Panc1 (cell line): ENCODE measurements around the gene GSTA5. TPM values are rescaled to one million over a fixed set of nuclear protein-coding genes. Genes with fewer than 3 reads are reported as not detected.
"Not testable (repeated sequence)": the region's sequence is repeated elsewhere in the genome, so short reads cannot be mapped to it uniquely, and the experiment has no call there.

ENCODE experiments used
- ATAC-seq: fragments of 200-7000 bp; cut with Tn5 transposase; 2 replicates; pipeline ENCODE4 v1.9.1; 2020; ENCODE audit warnings: mild to moderate bottlenecking, moderate library complexity
- BruUV-seq: library from RNA; stranded (reverse); fragments of 400-500 nt; replicated peaks from 2 replicates; lab custom pipeline; 2021; lab: Mats Ljungman, UMichigan
- CTCF ChIA-PET: fragments of 300-600 bp; sonication (Branson Sonifier 250); formaldehyde crosslinking; loops from one replicate; lab custom pipeline; 2022; ENCODE audit warnings: antibody characterized with exemption; lab: Charles Lee
- POLR2A ChIA-PET: fragments of 300-600 bp; sonication (Branson Sonifier 250); formaldehyde crosslinking; loops from one replicate; lab custom pipeline; 2022; ENCODE audit warnings: antibody characterized with exemption; lab: Charles Lee
- DNase-seq: peaks from one replicate; pipeline ENCODE4 v3.0.0-alpha.2; 2010; ENCODE audit warnings: low read depth, low spot score
- H3K27ac ChIP-seq: 2 replicates; pipeline ENCODE4 v1.5.1; 2011; ENCODE audit warnings: mild to moderate bottlenecking, low read length, inconsistent platforms
- H3K27me3 ChIP-seq: fragments of 200-500 bp; sonication (Bioruptor generic); 2 replicates; pipeline ENCODE4 v1.6.0; 2014; ENCODE audit warnings: low read length, inconsistent platforms; ENCODE audit not compliant: control insufficient read depth, insufficient read depth
- H3K36me3 ChIP-seq: fragments of 200-500 bp; sonication (Bioruptor generic); 2 replicates; pipeline ENCODE4 v1.5.1; 2014; ENCODE audit warnings: inconsistent platforms, mild to moderate bottlenecking, low read length, moderate library complexity; ENCODE audit not compliant: control insufficient read depth, insufficient read depth
- H3K4me1 ChIP-seq: 2 replicates; pipeline ENCODE4 v1.5.1; 2011; ENCODE audit warnings: inconsistent platforms, mild to moderate bottlenecking, low read length, moderate library complexity; ENCODE audit not compliant: control insufficient read depth, insufficient read depth
- H3K4me3 ChIP-seq, 2 experiments: 2 replicates each; pipeline ENCODE4 v1.5.1; 2011 to 2012; ENCODE audit warnings: low read depth in 2 of 2, low read length in 2 of 2, mild to moderate bottlenecking in 2 of 2, inconsistent platforms in 1 of 2, moderate library complexity in 1 of 2
- H3K9me3 ChIP-seq: fragments of 200-500 bp; sonication (Bioruptor generic); 2 replicates; pipeline ENCODE4 v1.5.1; 2014; ENCODE audit warnings: low read depth, mild to moderate bottlenecking, inconsistent platforms, low read length, moderate library complexity; ENCODE audit not compliant: control insufficient read depth, insufficient read depth
- CTCF ChIP-seq: fragments of 450-650 bp; IDR thresholded peaks from 2 replicates; pipeline ENCODE4 v1.5.1; 2017; ENCODE audit warnings: mild to moderate bottlenecking
- POLR2AphosphoS5 ChIP-seq: IDR thresholded peaks from 2 replicates; pipeline ENCODE4 v1.6.1; 2012; ENCODE audit warnings: mild to moderate bottlenecking, low read depth, low read length, moderate library complexity
- REST ChIP-seq, 2 experiments: IDR thresholded peaks; 2 replicates each; pipeline ENCODE4 v1.6.1; 2011 to 2012; ENCODE audit warnings: low read depth in 2 of 2, control low read depth in 1 of 2, low read length in 1 of 2, mild to moderate bottlenecking in 1 of 2, moderate library complexity in 1 of 2; ENCODE audit not compliant: insufficient read depth in 1 of 2
- SIN3A ChIP-seq: IDR thresholded peaks from 2 replicates; pipeline ENCODE4 v1.6.1; 2012; ENCODE audit warnings: low read depth, mild to moderate bottlenecking, low read length, moderate library complexity, borderline replicate concordance; ENCODE audit not compliant: insufficient read depth
- TCF7L2 ChIP-seq: IDR thresholded peaks from 2 replicates; pipeline ENCODE4 v1.6.1; 2011; ENCODE audit warnings: mild to moderate bottlenecking, low read depth, low read length, inconsistent platforms
- in situ Hi-C: cut with HindIII; loops from 2 replicates; pipeline ENCODE4 v1.10.0; 2016; ENCODE audit warnings: low sequenced_read_pairs, low pct_unique_long_range_greater_than_20kb
- intact Hi-C: fragments of 100-400 bp; cut with micrococcal nuclease; formaldehyde crosslinking; loops from one replicate; pipeline ENCODE4 v1.10.0; 2022; ENCODE audit not compliant: unreplicated experiment
- total RNA-seq: library from RNA; stranded (reverse); gene quantifications from one replicate; pipeline ENCODE4 v1.2.1, GENCODE V29; 2021; ENCODE audit not compliant: unreplicated experiment

The GSTA5 gene
- total RNA-seq, 1 experiment from 2014 or later, result not detected

GRCh38 chr6:52829046-52829817 lies 11.4 kb downstream of the GSTA5 start:
- intact Hi-C loops, result no loop called here
- no peak overlapping the region for H3K27ac ChIP-seq
- no peak overlapping the region for H3K4me3 ChIP-seq
- no TSS peak for BruUV-seq
- in situ Hi-C loops, result no loop called here
- CTCF ChIA-PET, result no interaction called here
- DNase-seq (no peak), ATAC-seq (no peak)
- no peaks in the 10 kb centered on the region for H3K4me1 ChIP-seq
- TF ChIP-seq REST (IDR thresholded peaks at IDR 0.05; ENCODE audit: insufficient read depth in 1 of 2, low read depth in 2 of 2, low read length in 1 of 2) (no peak), SIN3A (no peak), CTCF (no peak), TCF7L2 (no peak), POLR2AphosphoS5 (no peak)
- H3K27me3 ChIP-seq, result no peaks in the 10 kb centered on the region
- H3K9me3 ChIP-seq, result no peaks in the 10 kb centered on the region
- no peaks in the 10 kb centered on the region for H3K36me3 ChIP-seq
- POLR2A ChIA-PET, result no interaction called here

- H3K4me1 ChIP-seq, H3K4me3 ChIP-seq, H3K27me3 ChIP-seq, POLR2A ChIA-PET, intact Hi-C loops, DNase-seq, BruUV-seq, ATAC-seq, H3K27ac ChIP-seq, H3K36me3 ChIP-seq, CTCF ChIA-PET, in situ Hi-C loops, H3K9me3 ChIP-seq: not testable (repeated sequence)
Measured at GRCh38 chr6:52828621-52829020, 12.0 kb downstream of the GSTA5 start.

- H3K4me3 ChIP-seq, H3K27me3 ChIP-seq, H3K9me3 ChIP-seq, H3K27ac ChIP-seq, H3K4me1 ChIP-seq, H3K36me3 ChIP-seq, intact Hi-C loops, BruUV-seq, POLR2A ChIA-PET, CTCF ChIA-PET, in situ Hi-C loops, DNase-seq, ATAC-seq: not testable (repeated sequence)
Measured at GRCh38 chr6:52827073-52827783, 13.4 kb downstream of the GSTA5 start.
